H1 (cell line): ENCODE data around the gene TAF1D. TPM values are rescaled to one million over a fixed set of nuclear protein-coding genes. Genes with fewer than 3 reads are reported as not detected.

Experiments
- HDAC2 ChIP-seq, 2 experiments: fragments of 300-600 bp in 1 of 2; sonication (generic) in 1 of 2; IDR thresholded peaks; 2 replicates each; pipeline ENCODE4 v1.6.1; 2011 to 2012; ENCODE audit warnings: low read depth in 2 of 2, low read length in 2 of 2, mild to moderate bottlenecking in 2 of 2, moderate library complexity in 2 of 2, borderline replicate concordance in 1 of 2, inconsistent platforms in 1 of 2
- NANOG ChIP-seq: IDR thresholded peaks from 2 replicates; pipeline ENCODE4 v1.6.1; 2011; ENCODE audit warnings: low read length, low read depth, mild to moderate bottlenecking, inconsistent platforms; ENCODE audit not compliant: insufficient read depth, poor library complexity, severe bottlenecking
- polyA plus RNA-seq, 7 experiments: library from polyadenylated mRNA; depleted of rRNA in 3 of 7; stranded (reverse) in 5 of 7; unstranded in 2 of 7; fragments of >200 nt in 5 of 7; fragments of 200-250 nt in 2 of 7; gene quantifications; 1 replicate in 5 of 7; 2 replicates in 1 of 7; 4 replicates in 1 of 7; pipeline versions ENCODE4 v1.2.1 to v1.2.3, GENCODE V29; 2011 to 2013; ENCODE audit warnings: missing spikeins in 2 of 7, mixed read lengths in 2 of 7
- total RNA-seq: library from RNA; stranded (reverse); fragmentation: NEBNext Ultra II Directional; extraction: Animal tissue kit (Norgen Biotek cat#: 25700); gene quantifications from 2 replicates; pipeline ENCODE4 v1.2.1, GENCODE V29; 2021

The TAF1D gene
- total and polyA plus RNA-seq, 2 of the 8 experiments (the other 6 are each of a cell fraction or from before 2014, with no cell fraction given), result 64.7 to 212 TPM

DNA sequence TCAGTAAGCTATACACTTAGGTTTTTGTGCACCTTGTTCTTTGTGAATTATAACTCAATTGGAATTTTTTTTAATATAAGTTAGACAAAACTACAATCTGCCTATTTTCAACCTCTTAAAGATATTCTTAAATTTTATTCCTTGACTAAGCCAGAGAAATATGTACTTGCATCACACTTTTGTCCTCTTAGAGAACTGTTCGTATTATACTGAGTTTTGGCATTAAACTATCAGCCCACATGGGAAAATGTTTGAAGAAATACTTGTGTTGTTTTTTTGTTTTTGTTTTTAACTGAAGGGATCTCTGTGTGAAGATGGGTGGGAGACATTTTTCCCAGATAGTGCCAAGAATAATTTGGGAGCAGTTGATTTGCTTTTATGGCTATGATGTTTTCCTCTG is 54.5 kb downstream of the TAF1D start (continued):
- TF ChIP-seq HDAC2 (IDR thresholded peaks at IDR 0.05; ENCODE audit: borderline replicate concordance in 1 of 2, low read depth in 2 of 2, low read length in 2 of 2), result no peak
- no peak for TF ChIP-seq NANOG
